ENCODE measurements around the gene AGPAT4. TPM values are rescaled to one million over a fixed set of nuclear protein-coding genes. Genes with fewer than 3 reads are reported as not detected.

AGPAT4 gene
- total RNA-seq, 2 experiments from 2014 or later, result 0.95 to 1.3 TPM

GRCh38 chr6:161227004-161227960, 46.6 kb downstream of the AGPAT4 start:
- ChIA-PET CTCF (ENCODE audit: unreplicated experiment) (no interaction called here), POLR2A (interaction anchor here (0.6 to 1.8 kb wide), 2 partner anchors 17 to 120 kb away, joined by 3 to 4 read pairs; no protein-coding TSS in a partner anchor)
- no TSS peak for BruUV-seq (replicated peaks)
- Histone ChIP-seq H3K9me3 (ENCODE audit: low read length) (no peaks in the 10 kb centered on the region), H4K20me1 (ENCODE audit: insufficient read depth, low read length) (no peaks in the 10 kb centered on the region), H3K36me3 (ENCODE audit: insufficient read depth, low read length) (no peaks in the 10 kb centered on the region), H2AFZ (ENCODE audit: low read length) (no peak overlapping the region), H3K4me2 (ENCODE audit: low read length) (no peak overlapping the region), H3K79me2 (ENCODE audit: insufficient read depth, low read depth, low read length) (no peaks in the 10 kb centered on the region), H3K4me3 (ENCODE audit: low read depth, low read length, poor library complexity, severe bottlenecking) (no peak overlapping the region), H3K4me1 (ENCODE audit: insufficient read depth, low read length, poor library complexity, severe bottlenecking) (no peaks in the 10 kb centered on the region), H3K9me2 (ENCODE audit: insufficient read depth, low read length) (no peaks in the 10 kb centered on the region), H3K27ac (ENCODE audit: low read depth, low read length, poor library complexity, severe bottlenecking) (no peak overlapping the region)
- TF ChIP-seq EZH2phosphoT487 (IDR thresholded peaks at IDR 0.05; ENCODE audit: borderline replicate concordance, low read depth, low read length), result no peak
- TF ChIP-seq, protein P1, sequence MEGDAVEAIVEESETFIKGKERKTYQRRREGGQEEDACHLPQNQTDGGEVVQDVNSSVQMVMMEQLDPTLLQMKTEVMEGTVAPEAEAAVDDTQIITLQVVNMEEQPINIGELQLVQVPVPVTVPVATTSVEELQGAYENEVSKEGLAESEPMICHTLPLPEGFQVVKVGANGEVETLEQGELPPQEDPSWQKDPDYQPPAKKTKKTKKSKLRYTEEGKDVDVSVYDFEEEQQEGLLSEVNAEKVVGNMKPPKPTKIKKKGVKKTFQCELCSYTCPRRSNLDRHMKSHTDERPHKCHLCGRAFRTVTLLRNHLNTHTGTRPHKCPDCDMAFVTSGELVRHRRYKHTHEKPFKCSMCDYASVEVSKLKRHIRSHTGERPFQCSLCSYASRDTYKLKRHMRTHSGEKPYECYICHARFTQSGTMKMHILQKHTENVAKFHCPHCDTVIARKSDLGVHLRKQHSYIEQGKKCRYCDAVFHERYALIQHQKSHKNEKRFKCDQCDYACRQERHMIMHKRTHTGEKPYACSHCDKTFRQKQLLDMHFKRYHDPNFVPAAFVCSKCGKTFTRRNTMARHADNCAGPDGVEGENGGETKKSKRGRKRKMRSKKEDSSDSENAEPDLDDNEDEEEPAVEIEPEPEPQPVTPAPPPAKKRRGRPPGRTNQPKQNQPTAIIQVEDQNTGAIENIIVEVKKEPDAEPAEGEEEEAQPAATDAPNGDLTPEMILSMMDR (conservative IDR thresholded peaks at IDR 0.05; ENCODE audit: low read length), result no peak
- no peak for DNase-seq (ENCODE audit: low spot score)
- intact Hi-C loops (cut with micrococcal nuclease; ENCODE audit: unreplicated experiment), result no loop called here

DNA sequence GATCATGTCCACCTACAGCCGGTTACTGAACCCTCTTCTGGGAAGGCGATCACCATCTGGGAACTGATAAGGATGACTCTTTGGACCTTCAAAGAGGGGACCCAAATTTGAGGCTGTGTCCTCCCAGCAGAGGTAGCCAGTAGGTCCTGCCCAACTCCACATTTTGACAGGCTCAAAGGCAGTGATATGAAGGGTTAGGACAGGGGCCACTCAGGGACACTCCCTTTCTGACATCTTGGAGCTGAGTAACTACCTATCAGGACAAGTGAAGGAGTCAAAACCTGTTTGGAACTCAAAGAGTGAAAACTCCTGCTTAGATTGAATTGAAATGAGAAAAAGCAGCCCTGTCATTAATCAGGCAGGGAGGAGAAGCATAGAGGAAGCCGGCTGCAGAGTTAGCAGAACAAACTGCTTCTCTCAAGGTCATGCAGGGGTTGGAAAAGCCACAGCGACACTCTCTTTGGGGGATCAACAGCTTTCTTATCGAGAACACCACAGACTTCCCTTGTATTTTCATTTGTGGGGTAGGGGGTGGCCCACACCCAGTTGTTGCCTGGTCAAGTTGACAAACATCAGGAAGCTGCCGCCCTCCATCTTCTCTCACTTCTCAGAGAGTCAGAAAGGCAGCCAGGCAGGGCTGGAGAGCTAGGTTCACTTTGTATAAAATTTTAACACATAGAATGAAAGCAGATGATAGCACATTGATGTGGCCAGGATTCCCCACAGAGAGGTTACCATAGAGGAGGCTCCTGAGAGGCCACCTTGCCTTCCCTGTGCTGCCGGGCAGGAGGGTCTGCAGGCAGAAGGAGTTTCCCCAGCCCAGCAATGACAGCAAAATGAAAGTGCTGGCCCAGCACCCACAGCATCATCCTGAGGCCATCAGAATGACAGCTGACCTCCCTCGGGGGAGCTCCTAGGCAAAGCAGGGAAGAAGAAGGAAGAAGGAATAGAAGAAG, 47.6 kb downstream of the AGPAT4 start:
- H2AFZ ChIP-seq (ENCODE audit: low read length), result 0 out of 2 replicates have a peak overlapping the region, but pooled peaks have one; percentile 9
- BruUV-seq (replicated peaks), result no TSS peak
- TF ChIP-seq, protein P1 (conservative IDR thresholded peaks at IDR 0.05; ENCODE audit: low read length), result no peak
- no peak for TF ChIP-seq EZH2phosphoT487 (IDR thresholded peaks at IDR 0.05; ENCODE audit: borderline replicate concordance, low read depth, low read length)
- DNase-seq (ENCODE audit: low spot score), result no peak
- H4K20me1 ChIP-seq (ENCODE audit: insufficient read depth, low read length), result no peaks in the 10 kb centered on the region
- CTCF ChIA-PET (ENCODE audit: unreplicated experiment), result no interaction called here
- H3K4me1 ChIP-seq (ENCODE audit: insufficient read depth, low read length, poor library complexity, severe bottlenecking), result no peaks in the 10 kb centered on the region
- POLR2A ChIA-PET, result interaction anchor here (0.6 kb wide), 1 partner anchor 121 kb away, joined by 3 read pairs; no protein-coding TSS in a partner anchor
- no peaks in the 10 kb centered on the region for H3K9me2 ChIP-seq (ENCODE audit: insufficient read depth, low read length)
- H3K4me2 ChIP-seq (ENCODE audit: low read length), result no peak overlapping the region
- no peak overlapping the region for H3K27ac ChIP-seq (ENCODE audit: low read depth, low read length, poor library complexity, severe bottlenecking)
- H3K79me2 ChIP-seq (ENCODE audit: insufficient read depth, low read depth, low read length), result no peaks in the 10 kb centered on the region
- H3K9me3 ChIP-seq (ENCODE audit: low read length), result no peaks in the 10 kb centered on the region
- intact Hi-C loops (cut with micrococcal nuclease; ENCODE audit: unreplicated experiment), result no loop called here
- no peaks in the 10 kb centered on the region for H3K36me3 ChIP-seq (ENCODE audit: insufficient read depth, low read length)
- no peak overlapping the region for H3K4me3 ChIP-seq (ENCODE audit: low read depth, low read length, poor library complexity, severe bottlenecking)
